HG03103 (cell line): ENCODE data around the gene ADGRV1.
A peak's percentile ranks its signal among the peaks of the same experiment; 100 is the strongest.

ENCODE experiments used
- ATAC-seq: cut with Tn5 transposase; IDR thresholded peaks from one replicate; pipeline ENCODE4 v1.9.1; 2021; ENCODE audit warnings: low read depth; ENCODE audit not compliant: unreplicated experiment

The ADGRV1 gene

DNA sequence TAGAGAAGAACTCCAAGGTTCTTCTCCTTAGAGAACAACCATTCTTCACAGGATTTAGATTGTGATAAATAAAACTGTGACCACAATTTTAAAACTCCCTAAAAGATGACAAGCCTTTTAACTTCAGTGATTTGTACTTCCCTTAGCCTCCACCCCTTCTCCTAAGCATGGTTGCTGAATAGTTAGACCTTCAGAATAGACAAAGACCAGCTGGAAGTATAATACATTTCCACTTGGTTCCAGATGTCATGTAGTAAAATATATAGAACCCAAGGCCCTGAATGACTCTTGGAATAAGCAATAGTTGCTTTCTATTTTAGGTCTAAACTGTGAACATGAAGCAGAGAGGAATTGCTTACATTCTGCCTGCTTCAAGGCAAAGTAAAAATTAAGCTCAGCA lies 615.8 kb downstream of the ADGRV1 start:
- no peak for ATAC-seq

DNA sequence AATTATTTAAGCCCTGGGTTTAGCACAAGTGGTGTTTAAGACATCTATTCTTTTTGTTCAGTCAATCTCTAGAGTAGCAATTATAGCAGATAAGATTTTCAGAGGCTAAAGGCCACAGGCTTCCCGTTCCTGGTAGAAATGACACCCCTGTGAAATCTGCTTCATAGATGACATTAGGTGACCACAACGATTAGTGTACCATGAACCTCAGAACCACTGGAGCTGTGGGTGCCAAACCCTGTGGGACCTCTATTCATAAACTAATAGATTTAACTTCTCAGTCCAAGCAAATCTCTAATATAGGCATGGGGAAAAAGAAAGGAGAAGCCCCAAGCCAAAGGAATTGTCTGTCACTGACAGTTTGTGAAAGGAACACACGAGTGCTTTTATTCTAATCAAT lies 617.1 kb downstream of the ADGRV1 start:
- ATAC-seq, result no peak

DNA sequence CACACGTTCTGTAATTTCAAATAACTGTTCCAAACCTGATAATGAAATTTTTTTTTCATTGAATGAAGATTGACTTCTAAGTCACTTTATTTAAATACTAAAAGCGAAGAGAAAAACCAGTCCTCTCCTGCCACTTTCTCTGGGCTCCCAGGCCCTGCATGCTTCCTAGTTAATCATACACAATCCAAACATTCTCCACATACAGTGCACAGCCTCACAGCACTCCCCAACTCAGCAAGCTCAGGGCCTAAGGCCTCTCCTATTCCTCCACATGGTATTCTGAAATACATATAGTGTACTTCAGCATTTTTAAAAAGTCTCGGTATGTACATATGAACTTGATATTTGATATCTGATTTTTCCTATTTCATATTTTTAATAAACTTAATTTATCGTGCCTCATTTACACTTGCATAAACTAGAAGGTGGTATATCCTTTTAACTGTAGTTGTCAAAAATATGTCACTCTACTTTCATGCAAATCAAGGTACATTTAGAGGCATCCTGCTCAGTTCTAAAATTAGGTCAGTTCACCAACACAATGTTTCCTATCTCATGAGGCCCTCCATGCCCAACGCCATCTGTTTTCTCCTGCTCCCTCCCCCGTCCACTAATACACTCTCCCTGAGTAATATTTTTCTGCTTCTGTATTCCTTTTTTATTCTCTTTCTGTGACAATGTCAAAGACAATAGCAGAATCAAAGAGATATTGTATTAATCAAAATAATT lies 617.9 kb downstream of the ADGRV1 start:
- no peak for ATAC-seq

DNA sequence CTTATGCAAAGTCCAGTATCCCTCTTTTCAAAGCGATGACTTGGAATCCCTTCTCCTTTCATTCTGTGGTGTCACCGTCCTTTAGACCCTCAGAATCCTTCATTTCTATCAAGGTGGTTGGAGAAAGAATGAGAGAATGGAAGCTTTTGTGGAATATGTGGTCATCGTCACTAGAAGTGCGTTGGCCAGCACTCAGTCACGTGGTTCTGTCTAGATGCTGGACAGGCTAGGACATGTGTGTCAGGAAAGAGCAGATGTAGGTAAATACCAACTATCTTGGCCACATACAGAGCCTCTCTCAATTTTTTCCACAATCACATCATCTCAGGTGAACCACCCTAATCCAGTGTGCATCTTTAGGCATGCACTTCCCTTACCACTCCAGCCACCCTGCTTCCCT lies 618.5 kb downstream of the ADGRV1 start:
- ATAC-seq, result no peak

DNA sequence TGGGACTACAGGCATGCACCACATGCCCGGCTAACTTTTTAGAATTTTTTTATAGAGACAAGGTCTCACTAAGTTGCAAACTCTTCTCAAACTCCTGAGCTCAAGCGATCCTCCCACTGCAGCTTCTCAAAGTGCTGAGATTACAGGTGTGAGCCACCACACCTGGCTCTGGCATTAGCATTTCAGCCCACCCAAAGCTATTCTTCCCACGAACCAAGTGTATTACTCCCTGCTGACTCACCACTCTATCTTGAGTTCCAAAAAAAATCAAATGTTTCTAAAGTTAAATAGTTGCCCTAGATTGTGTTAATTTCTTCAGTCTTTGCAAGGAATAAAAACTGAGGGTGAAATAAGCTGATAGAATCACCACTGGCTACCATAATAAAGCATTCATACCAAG lies 619.0 kb downstream of the ADGRV1 start:
- ATAC-seq, result no peak

DNA sequence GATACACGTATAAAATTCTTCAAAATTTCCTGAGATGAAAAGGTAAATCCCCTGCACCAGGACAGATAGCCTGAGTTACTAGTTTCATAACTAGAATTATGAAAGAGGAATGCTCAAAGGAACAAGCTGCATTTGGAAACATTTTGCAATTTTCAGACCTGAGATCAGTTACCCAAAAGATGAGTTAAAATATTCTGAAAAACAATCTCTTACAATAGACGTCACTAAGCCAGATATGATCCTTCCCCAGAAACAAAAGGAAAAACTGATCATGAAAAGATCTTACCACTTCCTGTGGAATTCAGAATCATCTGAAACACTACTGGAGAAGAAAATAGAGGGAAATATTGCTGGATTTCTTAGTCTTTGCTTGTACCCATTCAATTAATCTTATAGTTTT lies 619.9 kb downstream of the ADGRV1 start:
- ATAC-seq, result no peak

DNA sequence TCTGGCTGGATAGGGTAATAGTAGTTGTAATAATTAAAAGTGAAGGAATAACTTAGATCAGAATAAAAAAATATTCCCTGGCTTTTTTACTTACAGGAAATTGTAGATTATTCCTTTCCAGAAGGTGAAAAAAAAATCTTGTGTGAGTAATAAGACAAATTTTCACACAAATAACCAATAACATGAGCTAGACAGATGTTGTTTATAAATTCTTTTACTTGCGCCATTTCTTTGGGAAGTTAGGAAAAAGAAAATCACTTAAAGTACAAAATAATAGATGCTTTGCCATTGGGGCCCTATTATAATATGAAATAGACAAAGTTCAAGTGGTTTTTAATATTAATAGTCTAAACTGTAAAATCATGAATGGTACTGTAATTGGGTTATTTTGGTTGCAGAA lies 620.4 kb downstream of the ADGRV1 start:
- no peak for ATAC-seq

DNA sequence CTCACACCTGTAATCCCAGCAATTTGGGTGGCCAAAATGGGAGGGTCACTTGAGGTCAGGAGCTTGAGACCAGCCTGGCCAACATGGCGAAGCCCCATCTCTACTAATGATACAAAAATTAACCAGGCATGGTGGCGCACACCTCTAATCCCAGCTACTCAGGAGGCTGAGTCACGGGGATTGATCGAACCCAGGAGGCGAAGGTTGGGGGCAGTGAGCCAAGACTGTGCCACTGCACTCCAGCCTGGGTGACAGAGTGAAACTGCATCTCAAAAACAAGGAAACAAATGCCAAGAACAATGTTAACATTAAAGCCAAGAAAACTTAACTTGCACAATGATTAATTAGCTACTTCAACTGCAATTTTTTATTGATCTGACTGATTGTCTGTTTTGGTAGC lies 621.9 kb downstream of the ADGRV1 start:
- ATAC-seq, result no peak

DNA sequence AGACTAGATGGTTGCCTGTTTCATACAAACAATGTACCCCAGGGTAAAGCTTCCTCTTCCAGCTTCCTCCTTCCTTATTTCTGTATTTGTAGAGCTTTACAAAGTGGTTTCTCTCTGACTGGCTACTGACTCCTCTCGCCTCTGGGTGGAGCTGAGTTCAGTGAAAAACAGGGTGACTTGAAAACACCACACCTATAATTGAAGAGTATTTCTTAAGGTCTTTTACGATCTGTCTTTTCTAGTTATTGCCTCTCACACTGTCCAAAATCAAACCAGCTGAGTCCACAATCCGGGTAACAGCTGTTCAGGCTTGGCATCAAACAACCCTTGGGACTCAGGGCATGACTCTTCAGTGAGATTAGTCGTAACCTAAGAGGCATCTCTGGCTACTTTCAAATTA lies 624.2 kb downstream of the ADGRV1 start:
- ATAC-seq, result peak; percentile 72

DNA sequence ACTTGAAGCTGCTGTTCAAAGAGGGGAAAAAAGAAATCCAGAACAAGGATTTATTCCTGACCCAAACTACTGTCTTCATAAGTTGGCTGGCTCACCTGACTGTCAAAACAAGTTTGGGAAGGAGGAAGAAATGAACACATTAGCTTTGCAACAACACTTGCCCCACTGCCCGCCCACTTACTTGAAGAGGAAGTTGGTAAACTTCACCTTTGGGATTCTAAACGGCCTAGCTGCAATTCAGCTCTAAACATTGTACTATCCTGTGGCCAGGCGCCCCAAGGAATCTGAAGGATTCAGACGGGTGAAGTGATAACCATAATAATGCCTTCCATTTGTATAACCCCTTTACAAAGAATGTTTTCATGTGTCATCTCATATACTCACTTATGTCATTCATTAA lies 625.1 kb downstream of the ADGRV1 start:
- no peak for ATAC-seq

DNA sequence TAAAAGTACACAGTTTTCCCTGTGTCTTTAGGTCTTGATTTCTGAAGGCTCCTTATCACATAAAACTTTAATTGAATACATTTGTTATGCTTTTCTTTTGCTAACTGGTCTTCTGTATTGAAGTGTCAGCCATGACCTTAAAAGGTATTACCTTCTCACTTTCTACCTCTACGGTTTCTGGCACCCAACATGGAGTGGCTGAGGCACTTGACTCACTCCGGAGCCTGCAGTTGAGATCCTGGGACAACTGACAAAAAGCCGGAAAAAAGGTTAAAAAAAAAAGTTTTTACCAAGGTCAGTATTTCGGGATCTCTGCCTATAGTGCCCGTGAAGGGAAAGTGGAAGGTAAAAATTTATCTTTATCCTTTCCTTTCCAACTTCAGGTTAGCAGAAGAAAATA lies 627.5 kb downstream of the ADGRV1 start:
- no peak for ATAC-seq

GRCh38 chr5:91187032-91187431 lies 628.4 kb downstream of the ADGRV1 start:
- no peak for ATAC-seq

GRCh38 chr5:91188755-91189154 lies 630.2 kb downstream of the ADGRV1 start:
- no peak for ATAC-seq

- peak; percentile 75 for ATAC-seq
Observed at GRCh38 chr5:91189480-91190313, 631.1 kb downstream of the ADGRV1 start.

- ATAC-seq, result no peak
Observed at GRCh38 chr5:91190314-91190690, 631.7 kb downstream of the ADGRV1 start.

DNA sequence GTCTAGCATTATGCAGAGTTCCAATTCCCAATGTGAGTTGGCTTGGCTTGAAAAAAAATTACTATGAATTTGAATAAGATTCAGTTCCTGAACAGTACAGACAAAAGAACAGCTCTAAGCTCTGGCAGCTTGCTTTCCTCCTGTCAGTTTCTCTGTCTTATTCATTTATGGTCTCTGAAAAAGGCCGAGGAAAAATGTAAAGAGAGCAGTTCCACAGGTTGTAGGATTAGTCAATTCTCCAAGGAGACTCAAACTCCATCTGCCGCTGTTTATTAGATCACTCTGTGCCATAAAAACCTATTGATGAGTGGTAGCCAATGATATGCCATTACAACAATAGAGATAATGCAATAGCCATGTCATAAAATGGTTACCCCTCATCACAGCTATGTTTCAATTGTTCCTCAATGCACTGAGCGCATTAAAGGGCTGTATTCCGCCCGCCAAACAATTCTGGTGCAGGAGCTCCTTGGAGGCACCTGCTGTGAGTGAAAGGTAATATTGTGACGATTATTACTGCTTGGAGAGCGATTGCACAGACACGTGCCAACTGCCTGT lies 636.3 kb downstream of the ADGRV1 start:
- no peak for ATAC-seq

GRCh38 chr5:91200692-91201091 lies 642.1 kb downstream of the ADGRV1 start:
- no peak for ATAC-seq

DNA sequence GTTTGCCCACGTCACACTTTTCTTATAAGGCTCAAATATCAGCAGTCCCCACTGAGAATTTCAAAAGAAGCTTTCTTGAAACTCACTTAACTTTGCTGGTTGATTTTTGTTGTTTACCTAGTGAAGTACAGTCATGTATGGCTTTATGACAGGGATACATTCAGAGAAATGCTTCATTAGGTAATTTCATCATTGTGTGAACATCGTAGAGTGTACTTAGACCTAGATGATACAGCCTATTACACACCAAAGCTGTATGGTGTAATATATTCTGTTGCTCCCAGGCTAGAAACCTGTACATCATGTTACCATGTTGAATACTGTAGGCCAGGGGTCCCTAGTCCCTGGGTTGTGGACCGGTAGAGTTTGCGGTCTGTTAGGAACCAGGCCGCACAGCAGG lies 647.5 kb downstream of the ADGRV1 start:
- no peak for ATAC-seq

DNA sequence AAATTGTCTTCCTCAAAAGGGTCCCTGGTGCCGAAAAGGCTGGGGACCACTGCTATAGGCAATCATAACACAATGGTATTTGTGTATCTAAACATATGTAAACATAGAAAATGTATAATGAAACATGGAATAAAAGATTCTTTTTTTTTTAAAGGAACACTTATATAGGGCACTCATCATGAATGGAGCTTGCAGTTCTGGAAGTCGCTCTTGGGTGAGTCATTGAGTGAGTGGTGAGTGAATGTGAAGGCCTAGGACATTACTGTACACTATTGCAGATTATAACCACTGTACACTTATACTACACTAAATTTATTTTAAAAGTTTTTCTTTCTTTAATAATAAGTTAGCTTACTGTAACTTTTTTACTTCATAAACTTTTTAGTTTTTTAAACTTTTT lies 648.1 kb downstream of the ADGRV1 start:
- ATAC-seq, result no peak

DNA sequence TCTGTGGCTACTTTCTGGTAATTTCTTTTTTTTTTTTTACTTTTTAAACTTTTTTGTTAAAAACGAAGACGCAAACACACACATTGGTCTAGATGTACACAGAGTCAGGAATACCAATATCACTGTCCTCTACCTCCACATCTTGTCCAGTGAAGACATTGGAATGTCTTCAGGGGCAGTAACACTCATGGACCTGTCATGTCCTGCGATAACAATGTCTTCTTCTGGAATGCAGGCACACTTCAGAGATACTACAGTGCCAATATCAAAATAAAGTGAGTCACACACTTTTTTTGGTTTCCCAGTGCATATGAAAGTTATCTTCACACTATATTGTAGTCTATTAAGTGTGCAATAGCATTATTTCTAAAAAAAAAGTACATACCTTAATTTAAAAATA lies 648.7 kb downstream of the ADGRV1 start:
- no peak for ATAC-seq

GRCh38 chr5:91211997-91212713 lies 653.6 kb downstream of the ADGRV1 start:
- ATAC-seq, result no peak
